ENCODE results near the gene SLC19A3. TPM values are rescaled to one million over a fixed set of nuclear protein-coding genes. Genes with fewer than 3 reads are reported as not detected.
A peak's percentile ranks its signal among the peaks of the same experiment; 100 is the strongest.

The SLC19A3 gene
- total RNA-seq, 6 experiments from 2014 or later, result 0.14 TPM; not detected in 5

- H3K36me3 Mint-ChIP-seq (ENCODE audit: low read depth), result no peaks in the 10 kb centered on the region
- no peaks in the 10 kb centered on the region for H3K9me3 Mint-ChIP-seq
- H3K4me3 Mint-ChIP-seq, result no peak overlapping the region
- no peak for TF ChIP-seq CTCF (IDR thresholded peaks at IDR 0.05)
- H3K27ac Mint-ChIP-seq, result no peak overlapping the region
- peaks cover 17% of the 10 kb centered on the region for H3K27me3 Mint-ChIP-seq (ENCODE audit: insufficient read depth)
- H3K4me1 Mint-ChIP-seq (ENCODE audit: low read depth), result peaks cover 15% of the 10 kb centered on the region
- no peak for DNase-seq
Observed at GRCh38 chr2:227706859-227707258, 11.0 kb downstream of the SLC19A3 start.

DNA sequence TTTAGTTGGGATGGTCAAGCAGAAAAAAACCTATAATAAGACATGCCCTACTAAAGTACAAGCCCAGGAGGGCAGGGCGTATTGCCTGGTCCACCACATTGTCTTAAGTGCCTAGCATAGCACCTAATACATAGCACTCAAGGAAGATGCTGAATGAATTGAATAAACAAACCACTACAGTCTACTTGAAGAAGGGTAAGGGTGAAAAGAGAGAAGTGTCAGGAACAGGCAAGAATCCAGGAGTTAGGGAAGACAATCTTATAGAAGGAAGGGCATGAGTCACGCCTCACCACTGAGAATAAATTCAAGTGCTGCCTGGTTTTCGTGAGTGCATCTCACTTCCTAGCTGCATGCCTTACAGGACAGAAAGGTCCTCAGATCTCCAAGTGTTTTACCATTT, 13.9 kb downstream of the SLC19A3 start:
- peak; percentile 19 for DNase-seq
- Mint-ChIP-seq H3K4me3 (no peak overlapping the region), H3K27ac (no peak overlapping the region), H3K4me1 (ENCODE audit: low read depth) (peaks cover 15% of the 10 kb centered on the region), H3K36me3 (ENCODE audit: low read depth) (no peaks in the 10 kb centered on the region), H3K9me3 (no peaks in the 10 kb centered on the region), H3K27me3 (ENCODE audit: insufficient read depth) (peaks cover 8% of the 10 kb centered on the region)
- no peak for TF ChIP-seq CTCF (IDR thresholded peaks at IDR 0.05)

DNA sequence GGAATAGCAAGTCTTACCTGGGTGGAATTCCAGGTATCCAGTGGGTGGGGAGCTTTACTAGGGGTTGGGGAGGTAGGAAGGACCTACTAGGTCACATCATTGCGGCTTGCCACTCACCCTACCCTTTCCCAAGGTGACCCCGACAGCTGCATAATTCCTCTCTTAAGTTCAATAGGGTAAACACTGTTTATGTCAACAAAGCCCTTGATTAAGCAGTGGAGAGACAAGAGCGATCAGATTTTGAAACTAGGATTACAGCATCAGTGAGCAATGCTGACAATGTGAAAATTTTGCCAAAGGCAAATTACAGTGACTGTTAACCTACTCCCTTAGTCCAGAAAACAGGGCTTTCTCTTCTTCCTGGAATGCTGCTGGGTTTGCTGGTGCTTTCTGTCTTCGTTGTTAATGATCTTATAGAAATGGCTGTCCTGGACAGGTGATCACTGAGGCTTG, 14.5 kb downstream of the SLC19A3 start:
- no peaks in the 10 kb centered on the region for H3K36me3 Mint-ChIP-seq (ENCODE audit: low read depth)
- no peaks in the 10 kb centered on the region for H3K9me3 Mint-ChIP-seq
- H3K4me1 Mint-ChIP-seq (ENCODE audit: low read depth), result peaks cover 15% of the 10 kb centered on the region
- no peak for TF ChIP-seq CTCF (IDR thresholded peaks at IDR 0.05)
- H3K27me3 Mint-ChIP-seq (ENCODE audit: insufficient read depth), result peaks cover 8% of the 10 kb centered on the region
- peak; percentile 42 for DNase-seq
- H3K4me3 Mint-ChIP-seq, result no peak overlapping the region
- no peak overlapping the region for H3K27ac Mint-ChIP-seq

DNA sequence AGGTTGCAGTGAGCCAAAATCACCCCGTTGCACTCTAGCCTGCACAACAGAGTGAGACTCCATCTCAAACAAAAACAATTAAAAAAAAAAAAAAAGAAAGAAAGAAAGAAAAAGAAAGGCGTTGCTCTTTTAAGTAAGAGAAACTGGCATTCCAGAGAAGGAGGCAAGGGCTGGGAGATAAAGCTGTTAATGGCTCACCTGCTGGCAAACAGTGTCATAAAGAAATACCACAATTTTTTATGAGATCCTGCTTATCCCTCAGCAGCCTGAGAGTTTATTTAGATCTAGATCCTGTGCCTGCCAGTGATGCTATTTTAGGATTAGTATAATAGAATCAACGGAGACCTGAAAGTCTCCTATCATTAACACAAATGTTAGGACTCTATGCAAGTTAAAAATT, 16.3 kb downstream of the SLC19A3 start:
- H3K27ac Mint-ChIP-seq, result no peak overlapping the region
- H3K4me1 Mint-ChIP-seq (ENCODE audit: low read depth), result peaks cover 15% of the 10 kb centered on the region
- no peak for TF ChIP-seq CTCF (IDR thresholded peaks at IDR 0.05)
- no peaks in the 10 kb centered on the region for H3K9me3 Mint-ChIP-seq
- H3K27me3 Mint-ChIP-seq (ENCODE audit: insufficient read depth), result peaks cover 5% of the 10 kb centered on the region
- no peak for DNase-seq
- H3K36me3 Mint-ChIP-seq (ENCODE audit: low read depth), result no peaks in the 10 kb centered on the region
- H3K4me3 Mint-ChIP-seq, result no peak overlapping the region

DNA sequence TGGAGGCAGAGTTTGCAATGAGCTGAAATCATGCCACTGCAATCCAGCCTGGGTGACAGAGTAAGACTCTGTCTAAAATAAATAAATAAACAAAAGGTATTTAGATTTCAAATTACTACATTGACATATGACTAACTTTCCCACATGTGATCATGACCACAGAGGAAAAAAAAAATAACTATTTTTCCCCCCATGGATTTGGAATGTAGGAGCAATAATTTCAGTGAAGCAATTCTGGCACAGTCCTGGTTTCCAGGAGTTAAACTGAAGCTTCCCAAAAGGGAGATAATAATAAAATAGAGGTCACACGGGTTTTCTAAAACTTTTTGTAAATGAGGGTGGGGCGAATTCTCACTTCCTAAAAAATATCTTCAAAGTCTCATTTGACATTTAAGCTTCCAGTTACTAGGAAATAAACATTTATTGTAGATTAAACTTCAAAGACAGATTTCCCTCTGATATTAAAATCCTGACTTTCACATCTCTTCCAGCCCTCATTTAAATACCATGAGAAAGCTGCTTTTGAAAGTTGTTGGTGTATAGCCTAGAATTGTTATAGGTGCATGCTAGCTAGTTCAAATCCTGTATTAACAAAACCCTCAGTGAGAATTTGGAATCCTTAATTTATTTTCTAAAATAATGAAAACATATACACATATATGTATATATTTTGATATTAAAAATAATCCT, 20.7 kb downstream of the SLC19A3 start:
- Mint-ChIP-seq H3K4me1 (ENCODE audit: low read depth) (no peaks in the 10 kb centered on the region), H3K27ac (no peak overlapping the region), H3K27me3 (ENCODE audit: insufficient read depth) (peaks cover 10% of the 10 kb centered on the region), H3K9me3 (no peaks in the 10 kb centered on the region), H3K4me3 (no peak overlapping the region), H3K36me3 (ENCODE audit: low read depth) (no peaks in the 10 kb centered on the region)
- no peak for DNase-seq
- TF ChIP-seq CTCF (IDR thresholded peaks at IDR 0.05), result no peak
